Measurements from ENCODE around the gene SH3BP4.

Gene SH3BP4

GRCh38 chr2:234982096-234982834 lies 30.4 kb downstream of the SH3BP4 start:
- DNase-seq (ENCODE audit: low read depth) = no peak

GRCh38 chr2:234983011-234983726 lies 31.4 kb downstream of the SH3BP4 start:
- no peak for DNase-seq (ENCODE audit: low read depth)

GRCh38 chr2:234985608-234986245 lies 33.9 kb downstream of the SH3BP4 start:
- DNase-seq (ENCODE audit: low read depth) = no peak

GRCh38 chr2:234986390-234986789 lies 34.6 kb downstream of the SH3BP4 start:
- no peak for DNase-seq (ENCODE audit: low read depth)

GRCh38 chr2:234986876-234987720 lies 35.3 kb downstream of the SH3BP4 start:
- DNase-seq (ENCODE audit: low read depth) = no peak

- no peak for DNase-seq (ENCODE audit: low read depth)
Observed at GRCh38 chr2:234987754-234988153, 35.9 kb downstream of the SH3BP4 start.

- no peak for DNase-seq (ENCODE audit: low read depth)
Observed at GRCh38 chr2:234988491-234988890, 36.7 kb downstream of the SH3BP4 start.

GRCh38 chr2:234989183-234989701 lies 37.4 kb downstream of the SH3BP4 start:
- DNase-seq (ENCODE audit: low read depth) = no peak

- DNase-seq (ENCODE audit: low read depth) = no peak
Observed at GRCh38 chr2:234990300-234990699, 38.5 kb downstream of the SH3BP4 start.

- DNase-seq (ENCODE audit: low read depth) = no peak
Observed at GRCh38 chr2:234991290-234991689, 39.5 kb downstream of the SH3BP4 start.

GRCh38 chr2:234991793-234992192 lies 40.0 kb downstream of the SH3BP4 start:
- no peak for DNase-seq (ENCODE audit: low read depth)

- DNase-seq (ENCODE audit: low read depth) = no peak
Observed at GRCh38 chr2:234992196-234992595, 40.4 kb downstream of the SH3BP4 start.

GRCh38 chr2:234992624-234993349 lies 41.0 kb downstream of the SH3BP4 start:
- no peak for DNase-seq (ENCODE audit: low read depth)

- DNase-seq (ENCODE audit: low read depth) = no peak
Observed at GRCh38 chr2:234993541-234993981, 41.7 kb downstream of the SH3BP4 start.

GRCh38 chr2:234994438-234995321 lies 42.9 kb downstream of the SH3BP4 start:
- no peak for DNase-seq (ENCODE audit: low read depth)

GRCh38 chr2:234995332-234996068 lies 43.7 kb downstream of the SH3BP4 start:
- no peak for DNase-seq (ENCODE audit: low read depth)

GRCh38 chr2:234996069-234996940 lies 44.5 kb downstream of the SH3BP4 start:
- no peak for DNase-seq (ENCODE audit: low read depth)

- DNase-seq (ENCODE audit: low read depth) = no peak
Observed at GRCh38 chr2:234996941-234997270, 45.1 kb downstream of the SH3BP4 start.

GRCh38 chr2:234997389-234997788 lies 45.6 kb downstream of the SH3BP4 start:
- DNase-seq (ENCODE audit: low read depth) = no peak
